Measurements from ENCODE around the gene MSLN.
A peak's percentile ranks its signal among the peaks of the same experiment; 100 is the strongest.

Gene MSLN

GRCh38 chr16:723695-724094 is 36.8 kb upstream of the MSLN start:
- DNase-seq = no peak

- DNase-seq = no peak
Measured at GRCh38 chr16:724188-725040, 36.1 kb upstream of the MSLN start.

- DNase-seq = no peak
Measured at GRCh38 chr16:725041-725376, 35.5 kb upstream of the MSLN start.

- no peak for DNase-seq
Measured at GRCh38 chr16:725463-726187, 34.9 kb upstream of the MSLN start.

GRCh38 chr16:726188-726437 is 34.4 kb upstream of the MSLN start:
- no peak for DNase-seq

- peak; percentile 43 for DNase-seq
Measured at GRCh38 chr16:726438-727290, 33.9 kb upstream of the MSLN start, which contains the start of the genes CCDC78 and HAGHL. TSS of gene CCDC78 (minus strand) at chr16:726443. CDS start at chr16:726367, 76 bp downstream. TSS of gene HAGHL (plus strand) at chr16:727106. CDS start at chr16:727510, 404 bp downstream.

- DNase-seq = peak; percentile 14
Measured at GRCh38 chr16:727291-727977, 33.1 kb upstream of the MSLN start.

- peak; percentile 62 for DNase-seq
Measured at GRCh38 chr16:728131-728889, 32.2 kb upstream of the MSLN start.

- no peak for DNase-seq
Measured at GRCh38 chr16:728890-729744, 31.4 kb upstream of the MSLN start.

GRCh38 chr16:729768-730665 is 30.5 kb upstream of the MSLN start:
- no peak for DNase-seq

- no peak for DNase-seq
Measured at GRCh38 chr16:730666-731509, 29.6 kb upstream of the MSLN start.

- no peak for DNase-seq
Measured at GRCh38 chr16:732332-732731, 28.2 kb upstream of the MSLN start.

GRCh38 chr16:732936-733335 is 27.6 kb upstream of the MSLN start:
- no peak for DNase-seq

- DNase-seq = no peak
Measured at GRCh38 chr16:733382-734207, 26.9 kb upstream of the MSLN start.

- no peak for DNase-seq
Measured at GRCh38 chr16:734208-734980, 26.1 kb upstream of the MSLN start.

- no peak for DNase-seq
Measured at GRCh38 chr16:734981-735881, 25.3 kb upstream of the MSLN start.
